Nephron progenitor cell (in vitro differentiated cells): ENCODE results near the gene FOXJ1.
A peak's percentile ranks its signal among the peaks of the same experiment; 100 is the strongest.

Source experiments
- DNase-seq: peaks from one replicate; pipeline ENCODE4 v3.0.0; 2021
- H3K27ac Mint-ChIP-seq: 2 replicates; pipeline ENCODE4 v1.8.0; 2021; ENCODE audit warnings: mild to moderate bottlenecking, moderate library complexity, mixed read lengths
- H3K27me3 Mint-ChIP-seq: 2 replicates; pipeline ENCODE4 v1.8.0; 2021; ENCODE audit warnings: mild to moderate bottlenecking, low read depth, mixed read lengths; ENCODE audit not compliant: poor library complexity
- H3K36me3 Mint-ChIP-seq: 2 replicates; pipeline ENCODE4 v1.8.0; 2021; ENCODE audit warnings: low read depth, mixed read lengths
- H3K4me1 Mint-ChIP-seq: 2 replicates; pipeline ENCODE4 v1.8.0; 2021; ENCODE audit warnings: mixed read lengths
- H3K4me3 Mint-ChIP-seq: 2 replicates; pipeline ENCODE4 v1.8.0; 2021; ENCODE audit warnings: mild to moderate bottlenecking, moderate library complexity, mixed read lengths
- H3K9me3 Mint-ChIP-seq: 2 replicates; pipeline ENCODE4 v1.8.0; 2021; ENCODE audit warnings: mild to moderate bottlenecking, moderate library complexity, mixed read lengths
- CTCF ChIP-seq: fragments of 200-600 bp; sonication (generic); IDR thresholded peaks from 2 replicates; pipeline ENCODE4 v1.5.0; 2021; ENCODE audit warnings: antibody characterized with exemption

FOXJ1 gene

GRCh38 chr17:76182016-76182764 is 41.1 kb upstream of the FOXJ1 start:
- no peak overlapping the region for H3K27ac Mint-ChIP-seq
- H3K27me3 Mint-ChIP-seq: no peaks in the 10 kb centered on the region

GRCh38 chr17:76179496-76180467 is 38.7 kb upstream of the FOXJ1 start:
- H3K4me3 Mint-ChIP-seq: no peak overlapping the region
- no peak for TF ChIP-seq CTCF
- DNase-seq: no peak
- no peaks in the 10 kb centered on the region for H3K9me3 Mint-ChIP-seq
- no peak overlapping the region for H3K27ac Mint-ChIP-seq
- no peaks in the 10 kb centered on the region for H3K27me3 Mint-ChIP-seq
- peaks cover 13% of the 10 kb centered on the region for H3K4me1 Mint-ChIP-seq
- H3K36me3 Mint-ChIP-seq: no peaks in the 10 kb centered on the region

More at GRCh38 chr17:76182016-76182764, 41.1 kb upstream of the FOXJ1 start:
- no peaks in the 10 kb centered on the region for H3K9me3 Mint-ChIP-seq
- TF ChIP-seq CTCF: peak; percentile 82
- peaks cover 9% of the 10 kb centered on the region for H3K4me1 Mint-ChIP-seq
- no peak overlapping the region for H3K4me3 Mint-ChIP-seq
- peak; percentile 93 for DNase-seq
- no peaks in the 10 kb centered on the region for H3K36me3 Mint-ChIP-seq

- Mint-ChIP-seq H3K4me3 (no peak overlapping the region), H3K27me3 (no peaks in the 10 kb centered on the region), H3K9me3 (no peaks in the 10 kb centered on the region), H3K27ac (no peak overlapping the region), H3K36me3 (no peaks in the 10 kb centered on the region), H3K4me1 (peaks cover 23% of the 10 kb centered on the region)
- no peak for DNase-seq
- TF ChIP-seq CTCF: no peak
Measured at GRCh38 chr17:76178124-76178523, 37.1 kb upstream of the FOXJ1 start.

GRCh38 chr17:76176701-76177574 is 35.9 kb upstream of the FOXJ1 start:
- Mint-ChIP-seq H3K9me3 (no peaks in the 10 kb centered on the region), H3K27ac (no peak overlapping the region), H3K36me3 (no peaks in the 10 kb centered on the region), H3K4me1 (peaks cover 20% of the 10 kb centered on the region), H3K4me3 (no peak overlapping the region), H3K27me3 (no peaks in the 10 kb centered on the region)
- DNase-seq: no peak
- no peak for TF ChIP-seq CTCF

GRCh38 chr17:76174037-76174436 is 33.0 kb upstream of the FOXJ1 start:
- Mint-ChIP-seq H3K27me3 (no peaks in the 10 kb centered on the region), H3K4me3 (no peak overlapping the region), H3K27ac (no peak overlapping the region), H3K9me3 (no peaks in the 10 kb centered on the region), H3K36me3 (no peaks in the 10 kb centered on the region), H3K4me1 (peaks cover 19% of the 10 kb centered on the region)
- no peak for TF ChIP-seq CTCF
- no peak for DNase-seq
